Jurkat, Clone E6-1 (cell line): ENCODE data around the gene STIMATE.

Experiments used
- DNase-seq: peaks from one replicate; pipeline ENCODE4 v3.0.0-alpha.2; 2011; ENCODE audit warnings: low read depth, low spot score
- H3K4me3 ChIP-seq: 2 replicates; pipeline ENCODE4 v1.5.1; 2011; ENCODE audit warnings: mild to moderate bottlenecking, low read length, control low read depth, moderate library complexity

STIMATE gene

GRCh38 chr3:52805270-52806039 lies 91.9 kb downstream of the STIMATE start:
- peak; percentile 86 for DNase-seq
- H3K4me3 ChIP-seq, result peak overlapping the region; percentile 9

GRCh38 chr3:52801839-52802238 lies 95.5 kb downstream of the STIMATE start:
- no peak overlapping the region for H3K4me3 ChIP-seq
- no peak for DNase-seq

- DNase-seq, result no peak
- no peak overlapping the region for H3K4me3 ChIP-seq
Measured at GRCh38 chr3:52800079-52800478, 97.3 kb downstream of the STIMATE start.

- H3K4me3 ChIP-seq, result no peak overlapping the region
- DNase-seq, result peak; percentile 36
Measured at GRCh38 chr3:52798978-52799476, 98.3 kb downstream of the STIMATE start.

GRCh38 chr3:52798376-52798977 lies 98.9 kb downstream of the STIMATE start:
- no peak for DNase-seq
- no peak overlapping the region for H3K4me3 ChIP-seq

GRCh38 chr3:52796411-52796810 lies 100.9 kb downstream of the STIMATE start:
- no peak for DNase-seq
- no peak overlapping the region for H3K4me3 ChIP-seq

GRCh38 chr3:52795298-52795900 lies 101.9 kb downstream of the STIMATE start:
- no peak overlapping the region for H3K4me3 ChIP-seq
- DNase-seq, result no peak

GRCh38 chr3:52794612-52795099 lies 102.7 kb downstream of the STIMATE start, which contains the start of gene ITIH3:
Gene ITIH3 (plus strand): TSS chr3:52794796. CDS start chr3:52794804, 8 bp downstream.
- no peak within 1 kb of the TSS for H3K4me3 ChIP-seq
- DNase-seq, result no peak

GRCh38 chr3:52793702-52794611 lies 103.4 kb downstream of the STIMATE start:
- no peak for DNase-seq
- no peak overlapping the region for H3K4me3 ChIP-seq

- DNase-seq, result no peak
- no peak overlapping the region for H3K4me3 ChIP-seq
Measured at GRCh38 chr3:52792961-52793695, 104.2 kb downstream of the STIMATE start.

GRCh38 chr3:52792413-52792812 lies 104.9 kb downstream of the STIMATE start:
- DNase-seq, result no peak

GRCh38 chr3:52791928-52792327 lies 105.4 kb downstream of the STIMATE start:
- DNase-seq, result no peak
- H3K4me3 ChIP-seq, result no peak overlapping the region

More at GRCh38 chr3:52792413-52792812, 104.9 kb downstream of the STIMATE start:
- H3K4me3 ChIP-seq, result no peak overlapping the region

- no peak overlapping the region for H3K4me3 ChIP-seq
- no peak for DNase-seq
Measured at GRCh38 chr3:52791366-52791765, 106.0 kb downstream of the STIMATE start.

- no peak overlapping the region for H3K4me3 ChIP-seq
- DNase-seq, result no peak
Measured at GRCh38 chr3:52790741-52791140, 106.6 kb downstream of the STIMATE start.

GRCh38 chr3:52790337-52790736 lies 107.0 kb downstream of the STIMATE start:
- H3K4me3 ChIP-seq, result no peak overlapping the region
- DNase-seq, result no peak

GRCh38 chr3:52789746-52790040 lies 107.7 kb downstream of the STIMATE start:
- no peak for DNase-seq
- no peak overlapping the region for H3K4me3 ChIP-seq

- no peak for DNase-seq
- H3K4me3 ChIP-seq, result no peak overlapping the region
Measured at GRCh38 chr3:52788890-52789745, 108.2 kb downstream of the STIMATE start.
